DMS53 (cell line): ENCODE results near the gene AMMECR1.
"Not testable (repeated sequence)": the region's sequence is repeated elsewhere in the genome, so short reads cannot be mapped to it uniquely, and the experiment has no call there.

Experiments used
- DNase-seq: peaks from one replicate; lab custom pipeline; 2025; lab: John Stamatoyannopoulos, UW

AMMECR1 gene

GRCh38 chrX:110317820-110318663 lies at the start of gene AMMECR1:
Gene AMMECR1, minus strand, starts transcription at chrX:110318085. Its CDS starts 14 bp downstream, at chrX:110318071.
- DNase-seq: peak; percentile 92

- no peak for DNase-seq
Observed at GRCh38 chrX:110363244-110363643, 45.4 kb upstream of the AMMECR1 start.

DNA sequence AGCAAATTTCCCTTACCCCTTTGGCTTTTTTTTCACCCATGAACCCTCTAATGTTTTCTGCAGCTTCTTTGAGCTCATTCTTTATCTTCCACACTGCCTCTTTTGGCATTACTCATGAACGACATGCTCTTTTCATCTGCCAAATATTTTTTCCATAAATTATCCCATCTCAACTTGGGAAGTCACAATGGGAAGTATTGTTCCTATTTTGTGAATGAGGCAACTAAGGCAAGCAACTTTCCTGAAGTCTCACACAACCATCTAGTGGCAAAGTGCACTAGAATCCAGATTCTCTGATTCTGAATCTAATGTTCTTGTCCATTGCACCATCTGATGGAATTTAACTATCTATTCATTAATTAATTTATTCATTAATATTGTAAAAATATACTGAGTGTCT lies 41.4 kb upstream of the AMMECR1 start:
- DNase-seq: no peak

DNA sequence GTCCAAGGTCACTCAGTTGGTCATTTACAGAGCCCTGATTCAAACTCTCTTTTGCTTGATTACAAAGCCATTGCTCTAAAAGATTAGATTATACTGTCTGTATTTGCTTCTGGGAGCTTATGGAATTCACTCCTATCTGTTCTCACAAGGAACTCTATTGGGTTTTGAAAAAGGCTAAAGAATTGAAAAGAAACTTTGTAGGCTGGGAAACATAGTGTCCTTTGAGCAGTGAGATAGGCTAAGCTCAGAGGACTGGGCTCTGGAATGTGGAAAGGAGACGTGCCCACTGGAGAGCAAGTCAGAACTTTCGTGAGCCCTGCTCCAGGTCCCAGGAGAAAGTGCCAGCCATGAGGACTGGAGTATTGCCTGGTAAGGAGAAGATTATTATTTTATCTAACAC lies 40.7 kb upstream of the AMMECR1 start, which contains the start of gene RTL9:
TSS of gene RTL9 (plus strand) at position 301 of the 400 bp plus-strand sequence. CDS start 91,770 bp downstream, outside the sequence.
- DNase-seq: no peak

DNA sequence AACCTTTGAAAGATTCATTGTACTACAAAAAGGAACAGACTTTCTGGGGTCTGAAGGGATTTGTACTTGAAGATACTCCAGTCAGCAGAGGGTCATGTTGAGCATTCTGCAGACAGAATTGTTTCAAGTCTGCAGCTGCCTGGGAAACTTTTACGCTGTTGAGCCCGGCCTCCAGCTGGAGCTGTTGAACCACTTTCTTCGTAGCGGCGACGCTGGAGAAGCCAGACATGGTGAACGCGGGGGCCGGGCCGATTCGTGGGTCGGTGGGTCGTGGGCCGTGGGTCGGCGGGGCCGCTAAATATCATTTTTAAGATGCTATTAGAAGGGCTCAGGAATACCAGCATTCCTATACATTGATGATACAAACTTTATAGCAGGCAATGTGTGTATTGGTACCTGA lies 28.8 kb upstream of the AMMECR1 start:
- peak; percentile 16 for DNase-seq

DNA sequence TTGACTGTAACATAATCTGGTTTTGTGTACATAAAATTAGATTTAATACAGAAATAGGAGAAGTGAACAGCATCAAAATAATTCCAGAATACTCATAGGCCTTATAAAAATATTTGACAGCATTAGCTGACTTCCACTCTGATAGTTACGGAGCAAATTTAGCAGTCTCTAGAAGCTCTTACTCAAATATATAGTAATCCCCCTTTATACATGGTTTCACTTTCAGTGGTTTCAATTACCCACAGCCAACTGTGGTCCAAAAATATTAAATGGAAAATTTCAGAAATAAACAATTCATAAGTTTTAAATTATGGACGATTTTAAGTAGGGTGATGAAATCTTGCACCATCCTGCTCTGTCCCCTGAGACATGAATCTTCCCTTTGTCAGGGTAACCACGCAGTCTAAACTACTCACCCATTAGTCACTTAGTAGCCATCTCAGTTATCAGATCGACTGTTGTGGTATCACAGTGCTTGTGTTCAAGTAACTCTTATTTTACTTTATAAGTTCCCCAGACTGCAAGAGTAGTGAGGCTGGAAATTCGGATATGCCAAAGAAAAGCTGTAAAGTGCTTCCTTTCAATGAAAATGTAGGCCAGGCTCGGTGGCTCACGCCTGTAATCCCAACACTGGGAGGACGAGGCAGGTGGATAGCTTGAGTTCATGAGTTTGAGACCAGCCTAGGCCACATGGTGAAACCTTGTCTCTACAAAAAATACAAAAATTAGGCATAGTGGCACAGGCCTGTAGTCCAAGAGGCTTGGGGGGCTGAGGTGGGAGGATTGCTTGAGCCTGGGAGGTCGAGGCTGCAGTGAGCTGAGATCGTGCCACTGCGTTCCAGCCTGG lies 23.5 kb upstream of the AMMECR1 start:
- DNase-seq: no peak

DNA sequence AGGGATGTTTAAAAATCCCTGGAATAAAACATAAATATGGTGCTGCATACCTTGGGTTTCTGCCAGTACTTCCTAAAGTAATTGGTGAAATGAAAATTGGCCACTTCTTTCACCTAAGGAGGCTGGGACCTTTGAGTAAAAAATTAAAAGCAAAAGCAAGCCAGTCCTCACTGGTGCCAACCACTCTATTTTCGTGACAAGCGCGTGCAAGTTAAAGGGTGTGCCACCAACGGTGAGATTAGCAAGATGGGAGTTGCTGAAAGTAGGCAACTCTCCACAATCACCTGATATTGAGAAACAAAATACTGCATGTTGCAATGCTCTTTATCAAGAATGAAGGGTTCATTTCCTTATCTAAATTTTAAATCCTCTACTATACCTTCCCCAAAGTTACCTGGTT lies 21.1 kb upstream of the AMMECR1 start:
- DNase-seq: no peak

- DNase-seq: not testable (repeated sequence)
Observed at GRCh38 chrX:110333458-110333857, 15.6 kb upstream of the AMMECR1 start.

DNA sequence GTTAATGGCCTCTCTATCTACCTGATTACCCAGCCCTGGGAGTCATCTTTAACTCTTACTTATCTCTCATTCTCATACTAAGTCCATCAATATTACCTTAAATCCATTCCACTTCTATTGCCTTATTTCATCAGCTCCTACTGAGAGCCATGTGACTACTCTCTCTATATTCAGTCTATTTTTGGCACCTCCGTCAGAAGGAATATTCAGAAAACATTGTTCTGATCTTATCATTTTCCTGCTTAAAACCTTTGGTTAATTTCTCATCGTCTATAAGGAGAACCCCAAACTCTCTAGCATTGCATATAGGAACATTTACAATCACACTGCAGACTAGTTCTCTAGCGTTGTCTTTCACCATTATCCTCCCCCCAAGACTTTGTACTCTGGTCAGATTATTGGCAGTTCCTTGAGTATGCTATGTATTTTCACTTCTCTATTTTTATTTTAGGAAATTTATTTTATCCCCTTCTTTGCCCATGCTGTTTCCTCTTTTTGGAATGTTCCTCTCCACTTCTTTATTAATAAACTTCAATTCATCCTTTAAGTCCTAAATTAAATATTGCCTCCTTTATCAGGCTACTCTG lies 13.7 kb upstream of the AMMECR1 start:
- no peak for DNase-seq

DNA sequence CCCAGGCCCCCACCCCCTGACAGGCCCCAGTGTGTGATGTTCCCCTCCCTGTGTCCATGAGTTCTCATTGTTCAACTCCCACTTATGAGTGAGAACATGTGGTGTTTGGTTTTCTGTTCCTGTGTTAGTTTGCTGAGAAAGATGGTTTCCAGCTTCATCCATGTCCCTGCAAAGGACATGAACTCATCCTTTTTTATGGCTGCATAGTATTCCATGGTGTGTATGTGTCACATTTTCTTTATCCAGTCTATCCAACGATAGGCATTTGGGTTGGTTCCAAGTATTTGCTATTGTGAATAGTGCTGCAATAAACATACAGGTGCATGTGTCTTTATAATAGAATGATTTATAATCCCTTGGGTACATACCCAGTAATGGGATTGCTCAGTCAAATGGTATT lies 10.7 kb upstream of the AMMECR1 start:
- not testable (repeated sequence) for DNase-seq

DNA sequence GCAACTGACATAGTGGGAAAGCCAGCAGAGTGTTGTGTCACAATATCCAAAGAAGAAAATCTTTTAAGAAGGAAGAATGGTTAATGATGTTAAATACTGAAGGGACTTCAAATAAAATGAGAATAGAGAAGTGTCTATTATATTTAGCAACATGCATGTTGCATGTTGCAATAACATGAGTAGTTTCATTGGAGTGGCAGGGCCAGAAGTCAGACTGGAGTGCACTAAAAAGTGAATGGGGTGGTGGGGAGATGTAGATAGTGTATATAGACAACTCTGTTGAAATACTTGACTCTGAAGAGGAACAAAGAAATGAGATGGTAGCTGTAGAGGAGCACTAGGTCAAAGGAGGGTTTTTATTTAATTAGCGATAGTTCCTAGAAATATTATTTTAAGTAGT lies 9.5 kb upstream of the AMMECR1 start:
- no peak for DNase-seq

- no peak for DNase-seq
Observed at GRCh38 chrX:110326712-110327111, 8.8 kb upstream of the AMMECR1 start.

- DNase-seq: no peak
Observed at GRCh38 chrX:110322603-110323002, 4.7 kb upstream of the AMMECR1 start.

DNA sequence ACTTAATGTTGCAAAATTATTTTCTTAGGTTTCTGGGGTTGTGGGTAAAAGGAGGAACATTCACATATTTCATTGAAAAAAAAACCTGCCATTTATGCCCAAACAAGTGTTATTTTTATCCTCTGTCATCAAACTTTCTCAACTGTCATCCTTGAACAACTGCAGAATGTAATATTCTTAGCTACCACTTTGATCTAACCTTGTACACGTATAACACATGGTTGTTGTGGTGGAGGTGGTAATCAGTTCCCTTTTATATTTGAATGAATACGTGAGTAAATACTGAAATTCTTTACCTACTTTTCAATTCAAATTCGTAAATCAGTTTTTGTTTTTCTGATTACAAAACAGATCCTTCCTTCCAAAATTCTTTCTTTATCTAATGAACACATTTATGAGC lies 3.8 kb upstream of the AMMECR1 start:
- DNase-seq: no peak

GRCh38 chrX:110321081-110321480 lies 3.2 kb upstream of the AMMECR1 start:
- DNase-seq: no peak

- DNase-seq: no peak
Observed at GRCh38 chrX:110320381-110320987, 2.6 kb upstream of the AMMECR1 start.

DNA sequence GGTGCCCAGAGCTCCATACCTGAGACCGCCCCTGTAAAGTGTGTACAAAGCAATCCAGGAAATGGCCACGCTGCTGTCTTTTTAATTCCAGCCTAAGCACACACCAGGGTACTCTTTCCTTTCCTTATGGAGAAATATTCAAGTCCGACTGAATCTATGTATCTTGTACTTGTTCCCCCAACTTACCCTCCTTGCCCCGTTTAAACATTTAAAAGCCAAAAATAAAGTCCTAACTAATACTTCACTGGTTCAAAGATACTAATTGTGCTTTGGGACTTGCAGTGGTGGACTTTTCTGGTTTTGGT lies 731 bp upstream of the AMMECR1 start:
- peak; percentile 89 for DNase-seq

DNA sequence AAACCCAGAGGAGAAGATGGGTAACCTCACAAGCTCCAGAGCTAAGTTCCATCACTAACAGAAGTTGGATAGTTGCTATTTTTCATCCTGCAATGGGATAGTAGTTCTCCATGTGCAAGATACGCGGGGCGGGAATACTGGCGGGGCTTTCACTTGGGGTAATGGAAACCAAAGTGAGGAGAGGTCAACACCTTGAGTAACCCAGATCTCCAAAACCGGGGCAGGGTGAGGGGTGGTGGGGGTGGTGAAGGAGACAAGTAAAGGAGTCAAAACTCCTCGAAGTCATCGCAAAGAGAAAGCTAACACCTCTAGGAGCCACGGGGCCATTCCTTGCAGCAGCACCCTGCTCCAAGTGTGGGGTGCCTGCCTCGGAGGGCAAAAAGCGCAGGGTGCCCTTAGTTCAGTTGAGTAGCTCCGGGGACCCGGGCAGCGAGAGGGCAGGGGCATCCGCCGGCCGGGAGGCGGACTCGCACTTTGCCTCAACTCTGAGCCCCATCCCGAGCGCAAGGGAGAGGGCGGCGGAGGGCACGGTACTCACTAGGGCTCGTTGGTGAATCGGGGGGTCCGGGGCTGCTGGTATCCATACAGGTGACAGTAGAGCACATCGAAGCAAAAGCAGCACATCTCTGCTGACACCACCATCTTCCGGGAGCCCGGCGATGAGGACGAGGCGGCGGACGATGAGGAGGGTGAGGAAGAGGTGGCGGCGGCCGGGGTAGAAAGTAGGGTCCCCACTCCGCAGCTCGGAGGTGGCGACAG lies 645 bp downstream of the AMMECR1 start:
- peak; percentile 49 for DNase-seq

DNA sequence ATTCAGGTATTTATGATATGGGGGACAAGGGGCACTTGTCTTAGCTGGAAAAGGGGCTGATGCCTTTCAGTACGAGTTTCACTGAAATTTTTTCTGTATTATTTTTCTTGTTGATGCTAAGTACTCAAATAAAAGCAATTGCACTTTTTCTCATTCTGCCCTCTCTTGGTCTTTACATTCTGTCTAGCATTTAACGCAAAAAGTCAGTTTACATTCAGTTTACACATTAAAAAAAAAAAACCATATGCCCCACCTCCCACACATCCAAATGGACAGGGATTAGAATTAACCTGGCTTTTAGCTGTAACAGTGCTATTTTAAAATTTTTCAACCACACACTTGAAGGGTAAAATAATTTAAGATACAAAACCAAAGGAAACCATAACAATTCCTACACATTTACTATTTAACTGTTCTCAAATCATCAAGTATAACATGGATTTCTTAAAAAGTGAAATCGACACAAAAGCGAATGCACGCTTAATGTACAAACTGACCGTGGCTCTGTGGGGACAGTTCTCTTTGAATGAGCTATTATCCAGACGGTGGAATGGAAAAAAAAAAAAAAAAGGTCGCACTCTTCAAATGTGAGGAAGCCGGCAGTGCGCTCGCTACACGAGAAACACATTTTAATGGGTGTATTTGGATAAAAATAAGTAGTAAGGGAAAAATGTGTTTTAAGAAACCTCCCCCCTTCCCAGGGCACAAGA lies 1.4 kb downstream of the AMMECR1 start:
- peak; percentile 51 for DNase-seq

- no peak for DNase-seq
Observed at GRCh38 chrX:110315551-110315950, 2.3 kb downstream of the AMMECR1 start.
